Upper lobe of left lung (tissue), 6 donors: Measurements from ENCODE around the gene PSORS1C1. TPM values are rescaled to one million over a fixed set of nuclear protein-coding genes. Genes with fewer than 3 reads are reported as not detected.

Experiments used
- ATAC-seq, 2 donors: fragments of 200-7000 bp; cut with Tn5 transposase; one replicate each; pipeline ENCODE4 v1.9.1; 2022; ENCODE audit warnings: mild to moderate bottlenecking in 2 of 2, moderate library complexity in 2 of 2; ENCODE audit not compliant: low FRiP score in 2 of 2
- DNase-seq, 2 donors: peaks; one replicate each; pipeline ENCODE4 v3.0.0-alpha.2; 2019 to 2020
- H3K27ac ChIP-seq, 4 donors: fragments of 200-600 bp; sonication (generic); one replicate each; pipeline ENCODE4 v1.5.1; 2016 to 2019
- H3K27me3 ChIP-seq, 4 donors: fragments of 200-600 bp; sonication (generic); one replicate each; pipeline ENCODE4 v1.5.1; 2017 to 2019
- H3K36me3 ChIP-seq, 4 donors: fragments of 200-600 bp; sonication (generic); one replicate each; pipeline ENCODE4 v1.5.1; 2016 to 2019
- H3K4me1 ChIP-seq, 4 donors: fragments of 200-600 bp; sonication (generic); one replicate each; pipeline ENCODE4 v1.5.1; 2018 to 2019
- H3K4me3 ChIP-seq, 4 donors: fragments of 200-600 bp; sonication (generic); one replicate each; pipeline ENCODE4 v1.5.1; 2017 to 2019; ENCODE audit warnings: mild to moderate bottlenecking in 2 of 4, moderate library complexity in 1 of 4
- H3K9me3 ChIP-seq, 4 donors: fragments of 200-600 bp; sonication (generic); one replicate each; pipeline ENCODE4 v1.5.1; 2018 to 2019
- CTCF ChIP-seq, 6 experiments: fragments of 450-650 bp in 4 of 6; fragments of 200-600 bp in 2 of 6; sonication (generic) in 2 of 6; IDR thresholded peaks; one replicate each; pipeline ENCODE4 v1.5.1; 2016 to 2019; ENCODE audit warnings: antibody characterized with exemption in 6 of 6
- EP300 ChIP-seq, 4 donors: sonication (generic); formaldehyde crosslinking; IDR thresholded peaks; one replicate each; pipeline ENCODE4 v1.5.1; 2017; ENCODE audit warnings: antibody characterized with exemption in 4 of 4, control low read depth in 2 of 4
- POLR2A ChIP-seq, 4 donors: fragments of 450-650 bp; IDR thresholded peaks; one replicate each; pipeline ENCODE4 v1.5.1; 2016 to 2017; ENCODE audit warnings: antibody characterized with exemption in 4 of 4, mild to moderate bottlenecking in 2 of 4
- POLR2AphosphoS5 ChIP-seq, 2 donors: sonication (generic); formaldehyde crosslinking; IDR thresholded peaks; one replicate each; pipeline ENCODE4 v1.5.1; 2017; ENCODE audit warnings: antibody characterized with exemption in 2 of 2
- WGBS, 2 donors: methylation state at CpG; one replicate each; pipeline ENCODE4 v1.1.5; 2017 to 2018; 5-methylcytosine and 5-hydroxymethylcytosine counted together
- total RNA-seq, 6 donors: library from RNA; depleted of rRNA in 4 of 6; stranded (reverse); fragments of >200 nt in 4 of 6; gene quantifications; one replicate each; pipeline versions ENCODE4 v1.1.0 to v1.2.1, GENCODE V29; 2016 to 2021
- donor health status: DM: no; HTN: no; CAD: no; lungs with moderate emphysema.
- donor health status: DM: no; HTN: yes; CAD: no; lungs with severe emphysema.

PSORS1C1 gene
- total RNA-seq, 6 donors from 2014 or later, result 3.2 to 9.4 (median 4.4) TPM

- H3K27me3 ChIP-seq, result no peaks in the 10 kb centered on the region
- peaks cover 0 to 6% (median 5%) of the 10 kb centered on the region in 4 donors for H3K4me1 ChIP-seq
- H3K27ac ChIP-seq, result no peak overlapping the region
- WGBS, 2 donors, result 20 to 26% methylated on average over 19 to 22 of the region's 22 CpGs
- peak overlapping the region in 1 of 4 donors; percentile 21 for H3K4me3 ChIP-seq
- ATAC-seq (peak; percentile 72 to 89), DNase-seq (peak; percentile 52 to 65)
- peak; percentile 56 to 75 (median 69) for TF ChIP-seq CTCF (IDR thresholded peaks at IDR 0.05)
- no peak for TF ChIP-seq EP300 (IDR thresholded peaks at IDR 0.05)
- H3K36me3 ChIP-seq, result no peaks in the 10 kb centered on the region
- no peaks in the 10 kb centered on the region for H3K9me3 ChIP-seq
These were observed 34.8 kb upstream of the PSORS1C1 start for GRCh38 chr6:31079656-31080261.

- H3K27me3 ChIP-seq, result no peaks in the 10 kb centered on the region
- DNase-seq (no peak), ATAC-seq (no peak)
- no peak overlapping the region for H3K4me3 ChIP-seq
- no peaks in the 10 kb centered on the region for H3K9me3 ChIP-seq
- peaks cover 2 to 6% (median 5%) of the 10 kb centered on the region in 4 donors for H3K4me1 ChIP-seq
- WGBS, 2 donors, result 86 to 93% methylated on average over 6 of the region's 6 CpGs
- TF ChIP-seq POLR2A (IDR thresholded peaks at IDR 0.05) (no peak), EP300 (IDR thresholded peaks at IDR 0.05) (no peak), POLR2AphosphoS5 (IDR thresholded peaks at IDR 0.05) (no peak), CTCF (IDR thresholded peaks at IDR 0.05) (no peak)
- no peak overlapping the region for H3K27ac ChIP-seq
- H3K36me3 ChIP-seq, result no peaks in the 10 kb centered on the region
These were observed 32.7 kb upstream of the PSORS1C1 start for GRCh38 chr6:31081872-31082271.

- ATAC-seq, result no peak
- no peaks in the 10 kb centered on the region for H3K36me3 ChIP-seq
- DNase-seq, result no peak
- TF ChIP-seq POLR2AphosphoS5 (IDR thresholded peaks at IDR 0.05) (no peak), EP300 (IDR thresholded peaks at IDR 0.05) (no peak), CTCF (IDR thresholded peaks at IDR 0.05) (peak in 2 of 6 experiments; percentile 21 to 24), POLR2A (IDR thresholded peaks at IDR 0.05) (no peak)
- no peaks in the 10 kb centered on the region for H3K9me3 ChIP-seq
- H3K4me1 ChIP-seq, result peaks cover 8 to 11% (median 10%) of the 10 kb centered on the region in 4 donors
- H3K4me3 ChIP-seq, result no peak overlapping the region
- no peaks in the 10 kb centered on the region for H3K27me3 ChIP-seq
- no peak overlapping the region for H3K27ac ChIP-seq
- WGBS, 2 donors, result 51 to 71% methylated on average over 5 to 8 of the region's 8 CpGs
These were observed 30.8 kb upstream of the PSORS1C1 start for GRCh38 chr6:31083742-31084354.

- peak overlapping the region in 2 of 4 donors; percentile 8 to 71 for H3K27ac ChIP-seq
- DNase-seq, result no peak
- no peak for TF ChIP-seq POLR2A (IDR thresholded peaks at IDR 0.05)
- TF ChIP-seq EP300 (IDR thresholded peaks at IDR 0.05), result no peak
- peak in 1 of 2 donors; percentile 47 for TF ChIP-seq POLR2AphosphoS5 (IDR thresholded peaks at IDR 0.05)
- no peak for TF ChIP-seq CTCF (IDR thresholded peaks at IDR 0.05)
These were observed 27.7 kb upstream of the PSORS1C1 start for GRCh38 chr6:31086788-31087440.

More at GRCh38 chr6:31086788-31087440, 27.7 kb upstream of the PSORS1C1 start:
- no peak overlapping the region for H3K4me3 ChIP-seq
- H3K27me3 ChIP-seq, result no peaks in the 10 kb centered on the region
- WGBS, 2 donors, result 35 to 41% methylated on average over 7 of the region's 7 CpGs
- peak in 1 of 2 donors; percentile 53 for ATAC-seq
- peaks cover 5 to 8% (median 5%) of the 10 kb centered on the region in 4 donors for H3K4me1 ChIP-seq
- H3K36me3 ChIP-seq, result no peaks in the 10 kb centered on the region
- H3K9me3 ChIP-seq, result no peaks in the 10 kb centered on the region
